ENCODE results near the gene IER3.

Gene IER3

GRCh38 chr6:30720738-30721197, 23.6 kb downstream of the IER3 start:
- Histone ChIP-seq H3K36me3 (ENCODE audit: control insufficient read depth in 2 of 2, insufficient read depth in 1 of 2, low read length in 2 of 2) (peaks cover 15 to 44% of the 10 kb centered on the region in 2 experiments), H3K9me3 (ENCODE audit: control insufficient read depth, insufficient read depth, low read depth, low read length) (no peaks in the 10 kb centered on the region), H3K4me3 (ENCODE audit: low read depth, low read length) (peak overlapping the region; percentile 87), H3K27ac (ENCODE audit: extremely low read depth, low read depth, low read length) (peak overlapping the region; percentile 93), H3K4me1 (ENCODE audit: control insufficient read depth, insufficient read depth, low read length) (peaks cover 6% of the 10 kb centered on the region)
- ChIA-PET CTCF (interaction anchor here (0.6 to 18.7 kb wide), 8 partner anchors 10 to 673 kb away, joined by 4 to 692 read pairs (median 14); partner anchors contain the start of genes DHX16 and NRM), POLR2A (interaction anchor here (0.6 to 10.1 kb wide), 25 partner anchors 8 to 337 kb away, joined by 3 to 235 read pairs (median 4); partner anchors contain the start of genes DHX16, GNL1, GTF2H4 and IER3)
- TF ChIP-seq, protein P1, sequence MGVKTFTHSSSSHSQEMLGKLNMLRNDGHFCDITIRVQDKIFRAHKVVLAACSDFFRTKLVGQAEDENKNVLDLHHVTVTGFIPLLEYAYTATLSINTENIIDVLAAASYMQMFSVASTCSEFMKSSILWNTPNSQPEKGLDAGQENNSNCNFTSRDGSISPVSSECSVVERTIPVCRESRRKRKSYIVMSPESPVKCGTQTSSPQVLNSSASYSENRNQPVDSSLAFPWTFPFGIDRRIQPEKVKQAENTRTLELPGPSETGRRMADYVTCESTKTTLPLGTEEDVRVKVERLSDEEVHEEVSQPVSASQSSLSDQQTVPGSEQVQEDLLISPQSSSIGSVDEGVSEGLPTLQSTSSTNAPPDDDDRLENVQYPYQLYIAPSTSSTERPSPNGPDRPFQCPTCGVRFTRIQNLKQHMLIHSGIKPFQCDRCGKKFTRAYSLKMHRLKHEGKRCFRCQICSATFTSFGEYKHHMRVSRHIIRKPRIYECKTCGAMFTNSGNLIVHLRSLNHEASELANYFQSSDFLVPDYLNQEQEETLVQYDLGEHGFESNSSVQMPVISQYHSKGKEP (tag by site-specific recombination; IDR thresholded peaks at IDR 0.05) = no peak
- TF ChIP-seq ZNF768 (tag by site-specific recombination; IDR thresholded peaks at IDR 0.05) (no peak), KLF16 (tag by site-specific recombination; IDR thresholded peaks at IDR 0.05) (0 out of 2 replicates have a peak, but pooled peaks have one; percentile 12), ZNF621 (tag by site-specific recombination; IDR thresholded peaks at IDR 0.05) (no peak), ZFP37 (tag by site-specific recombination; IDR thresholded peaks at IDR 0.05) (no peak), HOXA7 (CRISPR knock-in tag; IDR thresholded peaks at IDR 0.05; ENCODE audit: borderline replicate concordance) (no peak), ZBTB10 (tag by site-specific recombination; IDR thresholded peaks at IDR 0.05) (0 out of 2 replicates have a peak, but pooled peaks have one; percentile 49), ZNF202 (tag by site-specific recombination; IDR thresholded peaks at IDR 0.05; ENCODE audit: borderline replicate concordance) (no peak), ZNF350 (tag by site-specific recombination; IDR thresholded peaks at IDR 0.05) (no peak), ZNF274 (IDR thresholded peaks at IDR 0.05; ENCODE audit: low read length) (no peak), ZNF274 (tag by site-specific recombination; IDR thresholded peaks at IDR 0.05; ENCODE audit: borderline replicate concordance) (no peak), BCL11A (tag by site-specific recombination; IDR thresholded peaks at IDR 0.05; ENCODE audit: low read depth) (no peak), ZNF843 (tag by site-specific recombination; IDR thresholded peaks at IDR 0.05) (no peak; the same call in 1 of the 2 replicates), ZNF596 (tag by site-specific recombination; IDR thresholded peaks at IDR 0.05) (no peak), REPIN1 (tag by site-specific recombination; IDR thresholded peaks at IDR 0.05; ENCODE audit: low read depth) (no peak), ZNF2 (tag by site-specific recombination; IDR thresholded peaks at IDR 0.05) (peak; percentile 18), ZNF266 (tag by site-specific recombination; IDR thresholded peaks at IDR 0.05; ENCODE audit: low read depth) (no peak), ZNF121 (tag by site-specific recombination; IDR thresholded peaks at IDR 0.05) (no peak), ZSCAN23 (tag by site-specific recombination; IDR thresholded peaks at IDR 0.05) (no peak), PRDM4 (tag by site-specific recombination; IDR thresholded peaks at IDR 0.05) (no peak), YY2 (tag by site-specific recombination; IDR thresholded peaks at IDR 0.05) (no peak), ZNF548 (tag by site-specific recombination; IDR thresholded peaks at IDR 0.05) (peak; percentile 21; the same call in 1 of the 2 replicates), AEBP2 (tag by site-specific recombination; IDR thresholded peaks at IDR 0.05; ENCODE audit: borderline replicate concordance) (no peak)
- TF ChIP-seq, protein P2, sequence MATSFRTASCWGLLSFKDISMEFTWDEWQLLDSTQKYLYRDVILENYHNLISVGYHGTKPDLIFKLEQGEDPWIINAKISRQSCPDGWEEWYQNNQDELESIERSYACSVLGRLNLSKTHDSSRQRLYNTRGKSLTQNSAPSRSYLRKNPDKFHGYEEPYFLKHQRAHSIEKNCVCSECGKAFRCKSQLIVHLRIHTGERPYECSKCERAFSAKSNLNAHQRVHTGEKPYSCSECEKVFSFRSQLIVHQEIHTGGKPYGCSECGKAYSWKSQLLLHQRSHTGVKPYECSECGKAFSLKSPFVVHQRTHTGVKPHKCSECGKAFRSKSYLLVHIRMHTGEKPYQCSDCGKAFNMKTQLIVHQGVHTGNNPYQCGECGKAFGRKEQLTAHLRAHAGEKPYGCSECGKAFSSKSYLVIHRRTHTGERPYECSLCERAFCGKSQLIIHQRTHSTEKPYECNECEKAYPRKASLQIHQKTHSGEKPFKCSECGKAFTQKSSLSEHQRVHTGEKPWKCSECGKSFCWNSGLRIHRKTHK (tag by site-specific recombination; IDR thresholded peaks at IDR 0.05) = no peak
- TF ChIP-seq, protein P3, sequence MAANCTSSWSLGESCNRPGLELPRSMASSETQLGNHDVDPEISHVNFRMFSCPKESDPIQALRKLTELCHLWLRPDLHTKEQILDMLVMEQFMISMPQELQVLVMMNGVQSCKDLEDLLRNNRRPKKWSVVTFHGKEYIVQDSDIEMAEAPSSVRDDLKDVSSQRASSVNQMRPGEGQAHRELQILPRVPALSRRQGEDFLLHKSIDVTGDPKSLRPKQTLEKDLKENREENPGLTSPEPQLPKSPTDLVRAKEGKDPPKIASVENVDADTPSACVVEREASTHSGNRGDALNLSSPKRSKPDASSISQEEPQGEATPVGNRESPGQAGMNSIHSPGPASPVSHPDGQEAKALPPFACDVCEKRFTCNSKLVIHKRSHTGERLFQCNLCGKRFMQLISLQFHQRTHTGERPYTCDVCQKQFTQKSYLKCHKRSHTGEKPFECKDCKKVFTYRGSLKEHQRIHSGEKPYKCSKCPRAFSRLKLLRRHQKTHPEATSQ (tag by site-specific recombination; IDR thresholded peaks at IDR 0.05) = no peak
- TF ChIP-seq, protein P4, sequence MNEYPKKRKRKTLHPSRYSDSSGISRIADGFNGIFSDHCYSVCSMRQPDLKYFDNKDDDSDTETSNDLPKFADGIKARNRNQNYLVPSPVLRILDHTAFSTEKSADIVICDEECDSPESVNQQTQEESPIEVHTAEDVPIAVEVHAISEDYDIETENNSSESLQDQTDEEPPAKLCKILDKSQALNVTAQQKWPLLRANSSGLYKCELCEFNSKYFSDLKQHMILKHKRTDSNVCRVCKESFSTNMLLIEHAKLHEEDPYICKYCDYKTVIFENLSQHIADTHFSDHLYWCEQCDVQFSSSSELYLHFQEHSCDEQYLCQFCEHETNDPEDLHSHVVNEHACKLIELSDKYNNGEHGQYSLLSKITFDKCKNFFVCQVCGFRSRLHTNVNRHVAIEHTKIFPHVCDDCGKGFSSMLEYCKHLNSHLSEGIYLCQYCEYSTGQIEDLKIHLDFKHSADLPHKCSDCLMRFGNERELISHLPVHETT (tag by site-specific recombination; IDR thresholded peaks at IDR 0.05) = no peak
